Right ventricle myocardium superior (tissue), 1 donor: ENCODE results near the gene IFNAR1. TPM values are rescaled to one million over a fixed set of nuclear protein-coding genes. Genes with fewer than 3 reads are reported as not detected.

ENCODE experiments used
- total RNA-seq: library from RNA; stranded (reverse); fragmentation: NEBNext Ultra II Directional; extraction: Animal tissue kit (Norgen Biotek cat#: 25700); gene quantifications from one replicate; pipeline ENCODE4 v1.2.1, GENCODE V29; 2021
- donor health status: DM: no; HTN: yes; CAD: no; lungs with severe emphysema.

The IFNAR1 gene
- total RNA-seq, 1 donor from 2014 or later, result 27.8 TPM

Other genes starting within 250 kb of the IFNAR1 start
- 8.7 TPM for gene IFNAR2, start 95.0 kb upstream of the IFNAR1 start, total RNA-seq
- gene IL10RB, start 58.6 kb upstream of the IFNAR1 start, total RNA-seq, result 8.8 TPM
- gene IFNGR2, start 78.4 kb downstream of the IFNAR1 start, total RNA-seq, result 34.0 TPM
- gene TMEM50B, start 155.0 kb downstream of the IFNAR1 start, total RNA-seq, result 33.9 TPM
- gene DNAJC28, start 166.7 kb downstream of the IFNAR1 start, total RNA-seq, result 5.7 TPM
- 38.0 TPM for gene GART, start 217.1 kb downstream of the IFNAR1 start, total RNA-seq
- 123 TPM for gene SON, start 218.1 kb downstream of the IFNAR1 start, total RNA-seq